22Rv1 (cell line): ENCODE data around the gene NCOA3.

Experiments
- H3K27ac ChIP-seq: fragments of 450-650 bp; 2 replicates; pipeline ENCODE4 v1.5.1; 2017
- ZFX ChIP-seq: fragments of 450-650 bp; IDR thresholded peaks from 2 replicates; pipeline ENCODE4 v1.6.1; 2017; ENCODE audit warnings: antibody characterized with exemption, borderline replicate concordance
- TF ChIP-seq, protein P1 (sequence below): fragments of 450-650 bp; IDR thresholded peaks from 2 replicates; pipeline ENCODE4 v1.5.1; 2017; ENCODE audit warnings: mild to moderate bottlenecking

NCOA3 gene

DNA sequence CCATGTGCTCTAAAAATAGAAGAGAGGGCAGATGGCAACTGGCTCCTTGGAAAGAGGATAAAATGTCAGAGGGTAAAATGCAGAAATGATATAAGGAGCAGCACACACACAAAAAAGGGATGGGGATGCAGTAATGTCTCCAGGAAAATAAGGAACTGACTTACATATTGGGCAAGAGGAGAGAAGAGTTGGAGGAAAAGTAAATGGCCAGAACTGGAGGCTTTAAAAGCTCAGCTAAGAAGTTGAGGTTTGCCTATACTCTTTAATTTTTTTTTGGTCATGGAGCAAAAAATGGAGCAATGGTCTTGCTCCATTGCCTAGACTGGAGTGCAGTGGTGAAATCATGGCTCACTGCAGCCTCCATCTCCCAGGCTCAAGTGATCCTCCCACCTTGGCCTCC lies 189.9 kb downstream of the NCOA3 start:
- TF ChIP-seq ZFX: no peak
- TF ChIP-seq, protein P1, sequence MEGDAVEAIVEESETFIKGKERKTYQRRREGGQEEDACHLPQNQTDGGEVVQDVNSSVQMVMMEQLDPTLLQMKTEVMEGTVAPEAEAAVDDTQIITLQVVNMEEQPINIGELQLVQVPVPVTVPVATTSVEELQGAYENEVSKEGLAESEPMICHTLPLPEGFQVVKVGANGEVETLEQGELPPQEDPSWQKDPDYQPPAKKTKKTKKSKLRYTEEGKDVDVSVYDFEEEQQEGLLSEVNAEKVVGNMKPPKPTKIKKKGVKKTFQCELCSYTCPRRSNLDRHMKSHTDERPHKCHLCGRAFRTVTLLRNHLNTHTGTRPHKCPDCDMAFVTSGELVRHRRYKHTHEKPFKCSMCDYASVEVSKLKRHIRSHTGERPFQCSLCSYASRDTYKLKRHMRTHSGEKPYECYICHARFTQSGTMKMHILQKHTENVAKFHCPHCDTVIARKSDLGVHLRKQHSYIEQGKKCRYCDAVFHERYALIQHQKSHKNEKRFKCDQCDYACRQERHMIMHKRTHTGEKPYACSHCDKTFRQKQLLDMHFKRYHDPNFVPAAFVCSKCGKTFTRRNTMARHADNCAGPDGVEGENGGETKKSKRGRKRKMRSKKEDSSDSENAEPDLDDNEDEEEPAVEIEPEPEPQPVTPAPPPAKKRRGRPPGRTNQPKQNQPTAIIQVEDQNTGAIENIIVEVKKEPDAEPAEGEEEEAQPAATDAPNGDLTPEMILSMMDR: no peak

GRCh38 chr20:47694021-47694818 lies 192.5 kb downstream of the NCOA3 start:
- TF ChIP-seq ZFX: no peak
- TF ChIP-seq, protein P1: no peak

More for the DNA sequence above, 189.9 kb downstream of the NCOA3 start:
- H3K27ac ChIP-seq: no peak overlapping the region

DNA sequence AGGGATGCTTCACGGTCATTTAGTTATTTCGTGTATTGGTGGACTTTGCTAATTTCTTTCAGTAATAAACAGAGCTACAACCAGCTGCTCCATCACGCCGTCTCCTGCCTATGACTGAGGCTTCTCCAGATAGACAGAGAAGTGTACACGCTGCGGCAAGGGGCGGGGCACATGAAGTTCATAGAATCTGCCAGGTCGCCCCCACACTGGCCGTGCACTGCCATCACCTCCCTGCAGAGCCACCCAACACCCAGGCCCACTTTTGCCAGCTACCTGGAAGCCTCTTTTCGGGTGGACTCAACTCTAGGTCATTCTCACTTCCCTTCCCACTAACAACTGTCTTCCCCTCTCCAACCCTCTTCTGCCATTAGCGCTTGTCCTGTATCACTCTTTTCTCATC lies 195.2 kb downstream of the NCOA3 start:
- TF ChIP-seq, protein P1: no peak
- TF ChIP-seq ZFX: no peak
- no peak overlapping the region for H3K27ac ChIP-seq

More at GRCh38 chr20:47694021-47694818, 192.5 kb downstream of the NCOA3 start:
- no peak overlapping the region for H3K27ac ChIP-seq

DNA sequence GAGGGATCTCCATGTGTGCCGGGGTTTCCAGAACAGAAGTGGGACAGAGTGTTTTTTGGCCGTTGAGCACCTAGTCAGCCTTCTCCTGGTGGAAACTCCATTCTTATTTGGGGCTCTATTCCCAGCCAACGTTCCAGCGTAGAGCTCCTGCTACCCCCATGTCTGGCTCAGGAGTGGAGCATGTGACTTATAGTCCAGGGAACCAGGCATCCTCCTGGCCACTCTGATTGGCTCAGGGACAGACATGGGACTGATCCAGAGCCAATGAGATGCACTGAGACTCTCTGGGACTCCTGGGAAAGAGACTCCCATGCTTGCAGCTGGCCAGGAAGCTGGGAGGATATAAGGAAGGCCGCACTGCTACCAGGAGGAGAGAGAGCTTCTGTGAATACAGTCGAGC lies 196.5 kb downstream of the NCOA3 start:
- no peak overlapping the region for H3K27ac ChIP-seq
- TF ChIP-seq ZFX: no peak
- TF ChIP-seq, protein P1: no peak

- TF ChIP-seq, protein P1: no peak
- no peak for TF ChIP-seq ZFX
- H3K27ac ChIP-seq: no peak overlapping the region
These were observed 198.1 kb downstream of the NCOA3 start for GRCh38 chr20:47699818-47700217.

GRCh38 chr20:47700327-47700726 lies 198.6 kb downstream of the NCOA3 start:
- no peak for TF ChIP-seq ZFX
- TF ChIP-seq, protein P1: no peak
- H3K27ac ChIP-seq: no peak overlapping the region

DNA sequence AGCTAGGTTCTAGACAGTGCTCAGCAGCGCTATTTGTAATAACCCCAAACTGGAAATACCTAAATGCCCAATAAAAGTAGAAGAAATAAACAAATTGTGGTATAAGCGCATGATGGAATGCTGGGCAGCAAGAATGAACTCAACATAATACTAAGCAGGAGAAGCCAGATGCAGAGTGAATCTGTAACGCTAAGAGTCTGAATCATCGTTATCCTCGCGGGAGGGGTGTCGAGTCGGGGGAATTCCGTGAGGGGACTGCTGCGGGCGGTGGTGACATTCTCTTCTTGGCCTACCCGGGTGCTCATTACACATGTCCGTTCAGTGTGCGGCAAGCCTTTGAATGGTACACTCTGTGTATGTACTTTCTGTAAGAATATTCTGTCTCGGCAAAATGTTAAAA lies 199.9 kb downstream of the NCOA3 start:
- TF ChIP-seq, protein P1: no peak
- TF ChIP-seq ZFX: no peak
- H3K27ac ChIP-seq: no peak overlapping the region
